ENCODE measurements around the gene ITM2C. TPM values are rescaled to one million over a fixed set of nuclear protein-coding genes. Genes with fewer than 3 reads are reported as not detected.

The ITM2C gene
- polyA plus RNA-seq, 1 donor (not counting 4 experiments of a cell fraction or from before 2014, with no cell fraction given) = 55.0 TPM

- no peak overlapping the region for H3K4me2 ChIP-seq (ENCODE audit: control insufficient read depth, extremely low read depth, insufficient read depth, low read depth, low read length)
- no peaks in the 10 kb centered on the region for H4K20me1 ChIP-seq (ENCODE audit: control insufficient read depth, extremely low read depth, insufficient read depth, low read length)
- no peak overlapping the region for H3K27ac ChIP-seq (ENCODE audit: control insufficient read depth, insufficient read depth, low read length)
- dilution Hi-C loops (cut with MboI; ENCODE audit: extremely low pct_ligation_motif_present, low sequenced_read_pairs) = no loop called here
- TF ChIP-seq EZH2 (IDR thresholded peaks at IDR 0.05; ENCODE audit: low read length) = no peak
- TF ChIP-seq, protein P1, sequence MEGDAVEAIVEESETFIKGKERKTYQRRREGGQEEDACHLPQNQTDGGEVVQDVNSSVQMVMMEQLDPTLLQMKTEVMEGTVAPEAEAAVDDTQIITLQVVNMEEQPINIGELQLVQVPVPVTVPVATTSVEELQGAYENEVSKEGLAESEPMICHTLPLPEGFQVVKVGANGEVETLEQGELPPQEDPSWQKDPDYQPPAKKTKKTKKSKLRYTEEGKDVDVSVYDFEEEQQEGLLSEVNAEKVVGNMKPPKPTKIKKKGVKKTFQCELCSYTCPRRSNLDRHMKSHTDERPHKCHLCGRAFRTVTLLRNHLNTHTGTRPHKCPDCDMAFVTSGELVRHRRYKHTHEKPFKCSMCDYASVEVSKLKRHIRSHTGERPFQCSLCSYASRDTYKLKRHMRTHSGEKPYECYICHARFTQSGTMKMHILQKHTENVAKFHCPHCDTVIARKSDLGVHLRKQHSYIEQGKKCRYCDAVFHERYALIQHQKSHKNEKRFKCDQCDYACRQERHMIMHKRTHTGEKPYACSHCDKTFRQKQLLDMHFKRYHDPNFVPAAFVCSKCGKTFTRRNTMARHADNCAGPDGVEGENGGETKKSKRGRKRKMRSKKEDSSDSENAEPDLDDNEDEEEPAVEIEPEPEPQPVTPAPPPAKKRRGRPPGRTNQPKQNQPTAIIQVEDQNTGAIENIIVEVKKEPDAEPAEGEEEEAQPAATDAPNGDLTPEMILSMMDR (optimal IDR thresholded peaks at IDR 0.05 in 1 of 3, IDR thresholded peaks at IDR 0.05 in 1 of 3, conservative IDR thresholded peaks at IDR 0.05 in 1 of 3; ENCODE audit: extremely low read depth in 1 of 3, insufficient read depth in 2 of 3, low read length in 3 of 3) = no peak
- H3K9me3 ChIP-seq (ENCODE audit: control insufficient read depth, low read depth, low read length) = no peaks in the 10 kb centered on the region
- H3K79me2 ChIP-seq (ENCODE audit: control insufficient read depth, insufficient read depth, low read length) = no peaks in the 10 kb centered on the region
- DNase-seq (ENCODE audit: low read depth, low spot score) = no peak
- no peak overlapping the region for H3K4me3 ChIP-seq (ENCODE audit: control insufficient read depth in 2 of 3, extremely low read depth in 1 of 3, insufficient read depth in 2 of 3, low read depth in 1 of 3, low read length in 3 of 3)
- no peaks in the 10 kb centered on the region for H3K4me1 ChIP-seq (ENCODE audit: control insufficient read depth, extremely low read depth, insufficient read depth, low read length)
- H3K36me3 ChIP-seq (ENCODE audit: control insufficient read depth in 2 of 2, extremely low read depth in 1 of 2, insufficient read depth in 2 of 2, low read length in 2 of 2) = no peaks in the 10 kb centered on the region
- FAIRE-seq = no peak
- no peak overlapping the region for H3K9ac ChIP-seq (ENCODE audit: control insufficient read depth, extremely low read depth, insufficient read depth, low read length)
- H3K27me3 ChIP-seq (ENCODE audit: control insufficient read depth, extremely low read depth, insufficient read depth, low read length) = peaks cover 26% of the 10 kb centered on the region
- H3K9me1 ChIP-seq (ENCODE audit: control insufficient read depth, extremely low read depth, insufficient read depth, low read length) = no peaks in the 10 kb centered on the region
- H2AFZ ChIP-seq (ENCODE audit: control insufficient read depth, low read length) = no peak overlapping the region
These were observed 31.0 kb downstream of the ITM2C start for GRCh38 chr2:230895536-230896345.

GRCh38 chr2:230896346-230897115 lies 31.8 kb downstream of the ITM2C start:
- Histone ChIP-seq H3K9ac (ENCODE audit: control insufficient read depth, extremely low read depth, insufficient read depth, low read length) (no peak overlapping the region), H3K9me1 (ENCODE audit: control insufficient read depth, extremely low read depth, insufficient read depth, low read length) (no peaks in the 10 kb centered on the region), H3K79me2 (ENCODE audit: control insufficient read depth, insufficient read depth, low read length) (no peaks in the 10 kb centered on the region), H3K27ac (ENCODE audit: control insufficient read depth, insufficient read depth, low read length) (no peak overlapping the region), H3K4me2 (ENCODE audit: control insufficient read depth, extremely low read depth, insufficient read depth, low read depth, low read length) (no peak overlapping the region), H3K4me3 (ENCODE audit: control insufficient read depth in 2 of 3, extremely low read depth in 1 of 3, insufficient read depth in 2 of 3, low read depth in 1 of 3, low read length in 3 of 3) (no peak overlapping the region), H3K4me1 (ENCODE audit: control insufficient read depth, extremely low read depth, insufficient read depth, low read length) (no peaks in the 10 kb centered on the region), H4K20me1 (ENCODE audit: control insufficient read depth, extremely low read depth, insufficient read depth, low read length) (no peaks in the 10 kb centered on the region), H3K27me3 (ENCODE audit: control insufficient read depth, extremely low read depth, insufficient read depth, low read length) (peaks cover 20% of the 10 kb centered on the region), H3K36me3 (ENCODE audit: control insufficient read depth in 2 of 2, extremely low read depth in 1 of 2, insufficient read depth in 2 of 2, low read length in 2 of 2) (no peaks in the 10 kb centered on the region), H3K9me3 (ENCODE audit: control insufficient read depth, low read depth, low read length) (no peaks in the 10 kb centered on the region), H2AFZ (ENCODE audit: control insufficient read depth, low read length) (no peak overlapping the region)
- FAIRE-seq = no peak
- dilution Hi-C loops (cut with MboI; ENCODE audit: extremely low pct_ligation_motif_present, low sequenced_read_pairs) = no loop called here
- TF ChIP-seq, protein P1 (optimal IDR thresholded peaks at IDR 0.05 in 1 of 3, IDR thresholded peaks at IDR 0.05 in 1 of 3, conservative IDR thresholded peaks at IDR 0.05 in 1 of 3; ENCODE audit: extremely low read depth in 1 of 3, insufficient read depth in 2 of 3, low read length in 3 of 3) = no peak
- no peak for TF ChIP-seq EZH2 (IDR thresholded peaks at IDR 0.05; ENCODE audit: low read length)
- no peak for DNase-seq (ENCODE audit: low read depth, low spot score)
